ENCODE measurements around the gene UPF2.

DNA sequence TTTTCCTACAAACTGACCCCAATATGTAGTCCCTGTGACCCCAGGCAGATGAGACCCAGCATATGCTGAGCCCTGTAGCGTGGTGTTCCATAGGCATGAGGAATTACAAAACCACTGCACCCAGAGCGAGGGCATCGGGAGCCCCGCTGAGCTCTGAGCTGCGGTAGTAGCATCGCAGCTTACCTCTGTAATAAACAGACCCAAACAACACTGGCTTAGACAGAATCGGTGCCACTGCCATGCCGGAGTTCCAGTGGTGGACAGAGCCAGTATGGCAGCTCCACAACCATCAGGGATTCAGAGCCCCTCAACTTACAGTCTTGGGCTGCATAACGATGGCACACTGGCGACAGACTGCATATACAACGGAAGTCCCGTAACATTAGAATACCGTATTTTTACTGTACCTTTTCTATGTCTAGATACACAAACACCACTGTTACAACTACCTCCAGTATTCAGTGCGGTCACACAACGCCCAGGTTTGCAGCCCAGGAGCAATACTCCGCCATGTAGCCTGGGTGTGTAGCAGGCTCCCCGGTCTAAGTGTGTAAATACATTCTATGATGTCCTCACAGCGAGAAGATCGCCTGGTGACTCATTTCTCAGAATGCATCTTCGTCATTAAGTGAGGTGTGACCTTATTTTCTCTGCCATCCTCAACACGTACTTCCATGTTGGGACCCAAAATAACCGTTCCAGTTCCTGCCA, 150.7 kb downstream of the UPF2 start:
- TF ChIP-seq POLR2AphosphoS5 (IDR thresholded peaks at IDR 0.05; ENCODE audit: borderline replicate concordance, low read depth, low read length) (no peak), EZH2 (IDR thresholded peaks at IDR 0.05) (no peak), FOXP2 (optimal IDR thresholded peaks at IDR 0.05; ENCODE audit: control extremely low read depth, extremely low read length, insufficient read depth) (no peak)

Measured in SK-N-MC (cell line).